HG03432 (cell line): ENCODE measurements around the gene DDIT3.

ENCODE experiments used
- ATAC-seq: cut with Tn5 transposase; IDR thresholded peaks from one replicate; pipeline ENCODE4 v1.9.1; 2021; ENCODE audit warnings: mild to moderate bottlenecking, moderate library complexity; ENCODE audit not compliant: unreplicated experiment

The DDIT3 gene

GRCh38 chr12:57470286-57470969 is 49.9 kb downstream of the DDIT3 start:
- no peak for ATAC-seq

GRCh38 chr12:57469296-57470164 is 50.8 kb downstream of the DDIT3 start:
- no peak for ATAC-seq

GRCh38 chr12:57467915-57468314 is 52.4 kb downstream of the DDIT3 start:
- no peak for ATAC-seq

- ATAC-seq, result no peak
Observed at GRCh38 chr12:57467212-57467874, 53.0 kb downstream of the DDIT3 start.
